Measurements from ENCODE around the gene CLDN24.

The CLDN24 gene

GRCh38 chr4:183321516-183321915 is 710 bp downstream of the CLDN24 start:
- no peak for DNase-seq (ENCODE audit: low read depth in 2 of 2)

GRCh38 chr4:183321079-183321478 is 1.1 kb downstream of the CLDN24 start:
- no peak for DNase-seq (ENCODE audit: low read depth in 2 of 2)

GRCh38 chr4:183320211-183321059 is 1.8 kb downstream of the CLDN24 start, which contains the start of gene CLDN22:
CLDN22 (minus strand) TSS chr4:183320276; CDS start chr4:183320218, 58 bp downstream.
- DNase-seq (ENCODE audit: low read depth in 2 of 2), result no peak

- no peak for DNase-seq (ENCODE audit: low read depth in 2 of 2)
These were observed 3.6 kb downstream of the CLDN24 start for GRCh38 chr4:183318656-183319055.

GRCh38 chr4:183314806-183315205 is 7.4 kb downstream of the CLDN24 start:
- DNase-seq (ENCODE audit: low read depth in 2 of 2), result no peak

- DNase-seq (ENCODE audit: low read depth in 2 of 2), result no peak
These were observed 7.9 kb downstream of the CLDN24 start for GRCh38 chr4:183314336-183314735.

- DNase-seq (ENCODE audit: low read depth in 2 of 2), result no peak
These were observed 9.4 kb downstream of the CLDN24 start for GRCh38 chr4:183312841-183313240.

GRCh38 chr4:183306811-183307210 is 15.4 kb downstream of the CLDN24 start:
- no peak for DNase-seq (ENCODE audit: low read depth in 2 of 2)

- no peak for DNase-seq (ENCODE audit: low read depth in 2 of 2)
These were observed 17.7 kb downstream of the CLDN24 start for GRCh38 chr4:183304538-183304937.

GRCh38 chr4:183304067-183304466 is 18.2 kb downstream of the CLDN24 start:
- DNase-seq (ENCODE audit: low read depth in 2 of 2), result no peak

GRCh38 chr4:183303301-183303700 is 18.9 kb downstream of the CLDN24 start:
- no peak for DNase-seq (ENCODE audit: low read depth in 2 of 2)

- DNase-seq (ENCODE audit: low read depth in 2 of 2), result no peak
These were observed 21.6 kb downstream of the CLDN24 start for GRCh38 chr4:183300655-183301054.

- no peak for DNase-seq (ENCODE audit: low read depth in 2 of 2)
These were observed 22.2 kb downstream of the CLDN24 start for GRCh38 chr4:183300070-183300469.

GRCh38 chr4:183299464-183299863 is 22.8 kb downstream of the CLDN24 start:
- DNase-seq (ENCODE audit: low read depth in 2 of 2), result no peak

GRCh38 chr4:183297675-183298074 is 24.6 kb downstream of the CLDN24 start:
- no peak for DNase-seq (ENCODE audit: low read depth in 2 of 2)

- no peak for DNase-seq (ENCODE audit: low read depth in 2 of 2)
These were observed 26.5 kb downstream of the CLDN24 start for GRCh38 chr4:183295711-183296110.

GRCh38 chr4:183291070-183291469 is 31.2 kb downstream of the CLDN24 start:
- DNase-seq (ENCODE audit: low read depth in 2 of 2), result no peak

GRCh38 chr4:183289688-183290087 is 32.5 kb downstream of the CLDN24 start:
- DNase-seq (ENCODE audit: low read depth in 2 of 2), result no peak

- no peak for DNase-seq (ENCODE audit: low read depth in 2 of 2)
These were observed 33.3 kb downstream of the CLDN24 start for GRCh38 chr4:183288955-183289354.

GRCh38 chr4:183287677-183288076 is 34.5 kb downstream of the CLDN24 start:
- DNase-seq (ENCODE audit: low read depth in 2 of 2), result no peak

GRCh38 chr4:183287309-183287659 is 34.9 kb downstream of the CLDN24 start:
- DNase-seq (ENCODE audit: low read depth in 2 of 2), result no peak

- DNase-seq (ENCODE audit: low read depth in 2 of 2), result no peak
These were observed 35.5 kb downstream of the CLDN24 start for GRCh38 chr4:183286590-183287308.

GRCh38 chr4:183285886-183286285 is 36.3 kb downstream of the CLDN24 start:
- DNase-seq (ENCODE audit: low read depth in 2 of 2), result no peak
